Gastroesophageal sphincter (tissue), 4 donors: ENCODE data around the gene COL4A2. TPM values are rescaled to one million over a fixed set of nuclear protein-coding genes. Genes with fewer than 3 reads are reported as not detected.
A peak's percentile ranks its signal among the peaks of the same experiment; 100 is the strongest.

Source experiments
- ATAC-seq: fragments of 150-250 bp; one replicate; pipeline ENCODE4 v1.9.1; 2016; ENCODE audit warnings: mild to moderate bottlenecking, moderate library complexity
- H3K27ac ChIP-seq, 4 donors: fragments of 200-600 bp; sonication (generic) in 3 of 4; 1 replicate in 3 of 4; 2 replicates in 1 of 4; pipeline ENCODE4 v1.5.1; 2016 to 2019
- H3K27me3 ChIP-seq: fragments of 200-600 bp; sonication (generic); one replicate; pipeline ENCODE4 v1.5.1; 2019
- H3K36me3 ChIP-seq, 2 donors: fragments of 200-600 bp; sonication (generic); one replicate each; pipeline ENCODE4 v1.5.1; 2019; ENCODE audit warnings: control low read depth in 1 of 2
- H3K4me1 ChIP-seq, 3 donors: fragments of 200-600 bp; sonication (generic); 1 replicate in 2 of 3; 2 replicates in 1 of 3; pipeline ENCODE4 v1.5.1; 2016 to 2019; ENCODE audit warnings: control low read depth in 2 of 3
- H3K4me3 ChIP-seq, 2 donors: fragments of 200-600 bp; sonication (generic); one replicate each; pipeline ENCODE4 v1.5.1; 2019; ENCODE audit warnings: mild to moderate bottlenecking in 1 of 2, moderate library complexity in 1 of 2
- H3K9me3 ChIP-seq, 3 donors: fragments of 200-600 bp; sonication (generic); one replicate each; pipeline ENCODE4 v1.5.1; 2017 to 2019; ENCODE audit warnings: control low read depth in 2 of 3
- EP300 ChIP-seq: sonication (generic); formaldehyde crosslinking; IDR thresholded peaks from one replicate; pipeline ENCODE4 v1.6.1; 2017; ENCODE audit warnings: antibody characterized with exemption, mild to moderate bottlenecking
- POLR2A ChIP-seq, 2 donors: fragments of 450-650 bp; IDR thresholded peaks; one replicate each; pipeline ENCODE4 v1.6.1; 2017; ENCODE audit warnings: antibody characterized with exemption in 2 of 2, mild to moderate bottlenecking in 2 of 2, moderate library complexity in 1 of 2
- POLR2AphosphoS5 ChIP-seq: sonication (generic); formaldehyde crosslinking; IDR thresholded peaks from one replicate; pipeline ENCODE4 v1.6.1; 2017; ENCODE audit warnings: antibody characterized with exemption
- WGBS, 2 donors: methylation state at CpG; one replicate each; pipeline ENCODE4 v1.1.5; 2018; ENCODE audit warnings: low coverage in 1 of 2; 5-methylcytosine and 5-hydroxymethylcytosine counted together
- total RNA-seq, 4 donors: library from RNA; depleted of rRNA; stranded (reverse); fragments of >200 nt; gene quantifications; one replicate each; pipeline ENCODE4 v1.1.0, GENCODE V29; 2016
- TF ChIP-seq, protein P1 (sequence below), 4 experiments: fragments of 200-600 bp in 2 of 4; fragments of 450-650 bp in 2 of 4; sonication (generic) in 1 of 4; IDR thresholded peaks; one replicate each; pipeline ENCODE4 v1.5.1; 2017 to 2019; ENCODE audit warnings: antibody characterized with exemption in 4 of 4, mild to moderate bottlenecking in 2 of 4, moderate library complexity in 2 of 4

Gene COL4A2
- total RNA-seq, 4 donors from 2014 or later = 478 to 945 (median 543) TPM

DNA sequence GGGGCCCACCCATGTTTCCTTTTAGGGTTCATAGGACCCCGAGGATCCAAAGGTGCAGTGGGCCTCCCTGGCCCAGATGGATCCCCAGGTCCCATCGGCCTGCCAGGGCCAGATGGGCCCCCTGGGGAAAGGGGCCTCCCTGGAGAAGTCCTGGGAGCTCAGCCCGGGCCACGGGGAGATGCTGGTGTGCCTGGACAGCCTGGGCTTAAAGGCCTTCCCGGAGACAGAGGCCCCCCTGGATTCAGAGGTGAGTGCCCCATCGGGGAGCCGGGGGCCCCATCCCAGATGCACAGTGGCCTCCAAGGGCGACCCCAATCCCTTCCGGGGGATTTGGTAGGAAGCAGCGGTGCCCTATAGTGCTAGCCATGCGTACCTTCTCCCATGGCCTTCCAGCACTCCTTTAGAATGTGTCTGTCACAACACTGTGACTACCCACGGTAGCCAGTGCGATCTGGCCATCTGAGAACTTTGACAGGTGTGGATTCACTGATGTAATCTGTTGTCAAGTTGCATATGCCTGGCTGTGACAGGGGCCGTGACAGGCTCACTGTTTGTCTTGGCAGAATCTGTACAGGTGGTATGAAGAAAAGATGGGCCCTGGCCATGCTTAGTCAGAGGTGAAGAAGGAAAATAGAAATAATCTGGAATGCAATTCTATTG is 165.9 kb downstream of the COL4A2 start:
- peak overlapping the region in 3 of 4 donors; percentile 24 to 33 (median 25) for H3K27ac ChIP-seq
- 70 to 90% methylated on average over 1 to 3 of the region's 14 CpGs for WGBS, 2 donors
- no peak overlapping the region for H3K4me3 ChIP-seq
- peaks cover 0 to 23% (median 0%) of the 10 kb centered on the region in 3 donors for H3K4me1 ChIP-seq
- peaks cover 0 to 96% of the 10 kb centered on the region in 2 donors for H3K36me3 ChIP-seq
- ATAC-seq = no peak
- TF ChIP-seq POLR2A (IDR thresholded peaks at IDR 0.05) (no peak), POLR2AphosphoS5 (no peak), EP300 (no peak)
- TF ChIP-seq, protein P1, sequence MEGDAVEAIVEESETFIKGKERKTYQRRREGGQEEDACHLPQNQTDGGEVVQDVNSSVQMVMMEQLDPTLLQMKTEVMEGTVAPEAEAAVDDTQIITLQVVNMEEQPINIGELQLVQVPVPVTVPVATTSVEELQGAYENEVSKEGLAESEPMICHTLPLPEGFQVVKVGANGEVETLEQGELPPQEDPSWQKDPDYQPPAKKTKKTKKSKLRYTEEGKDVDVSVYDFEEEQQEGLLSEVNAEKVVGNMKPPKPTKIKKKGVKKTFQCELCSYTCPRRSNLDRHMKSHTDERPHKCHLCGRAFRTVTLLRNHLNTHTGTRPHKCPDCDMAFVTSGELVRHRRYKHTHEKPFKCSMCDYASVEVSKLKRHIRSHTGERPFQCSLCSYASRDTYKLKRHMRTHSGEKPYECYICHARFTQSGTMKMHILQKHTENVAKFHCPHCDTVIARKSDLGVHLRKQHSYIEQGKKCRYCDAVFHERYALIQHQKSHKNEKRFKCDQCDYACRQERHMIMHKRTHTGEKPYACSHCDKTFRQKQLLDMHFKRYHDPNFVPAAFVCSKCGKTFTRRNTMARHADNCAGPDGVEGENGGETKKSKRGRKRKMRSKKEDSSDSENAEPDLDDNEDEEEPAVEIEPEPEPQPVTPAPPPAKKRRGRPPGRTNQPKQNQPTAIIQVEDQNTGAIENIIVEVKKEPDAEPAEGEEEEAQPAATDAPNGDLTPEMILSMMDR (IDR thresholded peaks at IDR 0.05) = no peak
- no peaks in the 10 kb centered on the region for H3K27me3 ChIP-seq
- no peaks in the 10 kb centered on the region for H3K9me3 ChIP-seq

- peaks cover 0 to 40% (median 0%) of the 10 kb centered on the region in 3 donors for H3K4me1 ChIP-seq
- ATAC-seq = no peak
- H3K27ac ChIP-seq = no peak overlapping the region
- H3K9me3 ChIP-seq = no peaks in the 10 kb centered on the region
- TF ChIP-seq POLR2AphosphoS5 (no peak), POLR2A (IDR thresholded peaks at IDR 0.05) (no peak), EP300 (no peak)
- no peak overlapping the region for H3K4me3 ChIP-seq
- WGBS, 2 donors = 74 to 89% methylated on average over 16 of the region's 21 CpGs
- H3K36me3 ChIP-seq = peaks cover 0 to 96% of the 10 kb centered on the region in 2 donors
- no peaks in the 10 kb centered on the region for H3K27me3 ChIP-seq
These were observed 167.6 kb downstream of the COL4A2 start for GRCh38 chr13:110474713-110475112.

DNA sequence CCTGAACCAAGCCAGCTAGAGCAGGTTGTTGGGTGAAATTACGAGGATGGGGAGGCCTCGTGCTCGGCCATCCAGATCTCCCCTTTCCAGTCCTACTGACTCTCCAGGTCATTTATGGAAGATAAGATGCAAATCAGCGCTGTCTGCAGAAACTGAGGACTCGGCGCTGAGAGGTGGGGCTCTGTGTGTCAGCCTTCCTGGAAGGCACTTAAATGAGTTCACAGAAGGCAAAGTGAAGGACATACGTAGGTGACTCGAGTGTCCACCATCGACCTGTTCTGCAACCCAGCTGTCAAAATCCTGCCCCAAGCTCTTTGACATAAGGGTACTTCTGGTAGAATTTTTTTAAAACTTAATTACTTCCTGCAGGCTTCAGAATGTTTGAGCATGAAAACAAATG is 168.0 kb downstream of the COL4A2 start:
- no peaks in the 10 kb centered on the region for H3K9me3 ChIP-seq
- H3K36me3 ChIP-seq = peaks cover 0 to 96% of the 10 kb centered on the region in 2 donors
- no peak for TF ChIP-seq POLR2A (IDR thresholded peaks at IDR 0.05)
- TF ChIP-seq POLR2AphosphoS5 = no peak
- TF ChIP-seq, protein P1 (IDR thresholded peaks at IDR 0.05) = no peak
- no peak for TF ChIP-seq EP300
- H3K27ac ChIP-seq = no peak overlapping the region
- no peak overlapping the region for H3K4me3 ChIP-seq
- H3K27me3 ChIP-seq = no peaks in the 10 kb centered on the region
- peaks cover 0 to 43% (median 0%) of the 10 kb centered on the region in 3 donors for H3K4me1 ChIP-seq
- ATAC-seq = no peak
- WGBS, 2 donors = 72% methylated on average over 3 of the region's 9 CpGs; no CpG with 5 or more reads in 1 of the 2 donors

GRCh38 chr13:110475550-110476219 is 168.6 kb downstream of the COL4A2 start:
- Histone ChIP-seq H3K4me3 (no peak overlapping the region), H3K4me1 (peaks cover 0 to 47% (median 0%) of the 10 kb centered on the region in 3 donors), H3K9me3 (no peaks in the 10 kb centered on the region), H3K36me3 (peaks cover 0 to 96% of the 10 kb centered on the region in 2 donors), H3K27ac (no peak overlapping the region), H3K27me3 (no peaks in the 10 kb centered on the region)
- no peak for TF ChIP-seq POLR2AphosphoS5
- 87 to 92% methylated on average over 15 of the region's 18 CpGs for WGBS, 2 donors
- ATAC-seq = no peak

- H3K27me3 ChIP-seq = no peaks in the 10 kb centered on the region
- WGBS, 2 donors = 94% methylated on average over 8 of the region's 12 CpGs; no CpG with 5 or more reads in 1 of the 2 donors
- no peak overlapping the region for H3K4me3 ChIP-seq
- H3K4me1 ChIP-seq = peaks cover 0 to 42% (median 0%) of the 10 kb centered on the region in 3 donors
- no peak for ATAC-seq
- peaks cover 0 to 93% of the 10 kb centered on the region in 2 donors for H3K36me3 ChIP-seq
- TF ChIP-seq, protein P1 (IDR thresholded peaks at IDR 0.05) = no peak
- no peak for TF ChIP-seq POLR2A (IDR thresholded peaks at IDR 0.05)
- TF ChIP-seq EP300 = no peak
- TF ChIP-seq POLR2AphosphoS5 = no peak
- no peak overlapping the region for H3K27ac ChIP-seq
- no peaks in the 10 kb centered on the region for H3K9me3 ChIP-seq
These were observed 169.1 kb downstream of the COL4A2 start for GRCh38 chr13:110476220-110476617.
